ENCODE results near the gene KCNG2.

KCNG2 gene

DNA sequence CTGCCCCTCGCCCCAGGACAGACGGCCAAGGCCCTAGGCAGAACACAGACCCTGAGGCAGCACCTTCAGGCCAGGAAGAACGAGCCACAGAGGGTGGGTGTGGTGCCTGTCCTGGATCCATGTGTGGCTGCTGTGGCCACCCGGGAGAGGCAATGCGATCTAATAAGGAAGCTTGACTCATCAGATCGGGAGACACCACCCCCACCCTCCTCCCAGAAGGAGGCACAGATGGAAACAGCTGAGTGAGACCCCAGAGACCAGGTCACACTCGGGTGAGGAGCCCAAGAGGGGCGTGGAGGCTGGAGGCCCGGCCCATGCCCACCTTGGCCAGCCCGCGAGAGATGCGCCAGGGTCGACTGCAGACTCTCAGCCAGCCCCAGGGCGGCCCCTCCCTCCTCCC, 20.3 kb downstream of the KCNG2 start:
- DNase-seq (ENCODE audit: low spot score), result peak; percentile 26
- FAIRE-seq, result no peak

DNA sequence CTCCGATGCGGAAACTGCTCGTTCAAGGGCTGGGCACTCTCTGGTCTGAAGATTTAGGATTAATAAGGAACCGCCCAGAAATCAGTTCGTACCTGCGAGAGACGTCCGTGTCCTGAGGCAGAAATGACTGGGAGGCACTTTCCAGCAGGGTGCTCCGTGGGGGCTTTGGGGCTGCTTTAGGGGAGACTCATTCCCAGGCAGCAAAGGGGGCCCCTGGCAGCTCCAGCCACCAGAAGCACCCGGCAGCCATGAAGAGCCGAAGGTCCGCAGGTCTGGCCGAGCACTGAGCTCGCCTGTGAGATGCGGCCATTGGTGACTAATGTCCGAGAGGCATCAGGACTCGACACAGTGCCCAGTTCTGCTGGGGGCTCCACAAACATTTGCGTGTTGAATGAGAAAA, 20.9 kb downstream of the KCNG2 start:
- no peak for FAIRE-seq
- no peak for DNase-seq (ENCODE audit: low spot score)

DNA sequence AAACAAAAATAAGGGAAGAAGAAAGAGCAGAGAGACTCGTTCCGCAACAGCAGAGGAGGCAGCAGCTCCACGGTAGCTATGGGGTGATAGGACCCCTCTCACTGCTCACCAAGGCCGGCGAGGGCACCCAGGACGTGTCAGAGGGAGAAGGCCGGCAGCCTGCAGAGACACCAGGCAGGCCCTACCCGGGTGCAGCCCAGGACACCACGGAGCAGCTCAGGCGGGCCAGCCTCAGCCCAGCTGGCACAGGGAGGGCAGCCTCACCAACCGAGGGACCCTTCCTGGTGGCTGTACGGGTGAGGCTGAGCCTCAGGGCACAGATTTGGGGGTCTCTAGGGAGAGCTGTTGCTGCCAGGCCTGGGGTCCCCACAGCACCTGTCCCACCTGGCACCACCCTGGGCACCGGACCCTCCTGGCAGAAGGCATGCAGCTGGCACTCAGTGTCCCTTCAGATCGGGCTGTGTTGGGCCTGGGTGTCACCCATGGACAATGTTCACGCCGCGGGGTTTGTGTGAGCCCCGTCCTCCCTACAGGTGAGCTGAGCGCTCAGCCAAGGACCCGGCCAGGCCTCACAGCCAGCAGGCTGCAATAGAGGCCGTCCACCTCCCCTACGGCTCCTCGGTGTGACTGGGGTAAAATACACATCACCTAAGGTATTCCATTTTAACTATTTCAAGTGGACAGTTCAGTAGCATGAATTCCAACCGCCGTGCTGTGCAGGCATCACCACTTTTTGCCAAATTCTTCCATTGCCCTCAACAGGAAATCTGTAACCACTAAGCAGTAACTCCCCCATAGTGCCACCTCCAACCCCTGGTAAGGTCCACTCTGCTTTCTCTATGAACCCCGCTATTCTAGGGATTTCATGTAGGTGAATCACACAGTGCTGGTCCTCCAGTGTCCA, 21.6 kb downstream of the KCNG2 start:
- FAIRE-seq (no peak), DNase-seq (ENCODE audit: low spot score) (no peak)

- peak; percentile 42 for FAIRE-seq
- DNase-seq (ENCODE audit: low spot score), result no peak
These were observed 22.2 kb downstream of the KCNG2 start for GRCh38 chr18:79819968-79820351.

GRCh38 chr18:79823120-79823519, 25.4 kb downstream of the KCNG2 start:
- DNase-seq (ENCODE audit: low spot score) (no peak), FAIRE-seq (no peak)

- FAIRE-seq (no peak), DNase-seq (ENCODE audit: low spot score) (no peak)
These were observed 28.2 kb downstream of the KCNG2 start for GRCh38 chr18:79825913-79826312.

DNA sequence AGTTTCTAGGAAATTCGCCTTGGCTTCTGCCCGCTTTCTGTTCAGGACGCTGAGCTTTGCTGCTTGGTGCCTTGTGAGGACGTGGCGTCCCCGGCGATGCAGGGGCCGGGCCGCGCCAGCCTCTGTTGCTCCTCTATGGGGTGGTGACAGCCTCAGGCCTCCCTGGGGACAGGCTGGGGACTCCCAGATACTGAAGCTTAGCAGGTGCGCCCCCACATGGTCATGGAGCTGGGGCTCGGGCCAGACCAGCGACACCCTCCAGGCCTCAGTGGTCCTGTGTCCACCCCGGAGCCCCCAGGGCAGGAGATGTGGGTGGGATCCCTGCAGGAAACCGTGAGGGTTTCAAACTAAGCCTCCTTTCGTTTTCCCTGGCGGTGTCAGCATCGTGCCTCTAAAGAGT, 29.2 kb downstream of the KCNG2 start:
- DNase-seq (ENCODE audit: low spot score) (no peak), FAIRE-seq (no peak)

DNA sequence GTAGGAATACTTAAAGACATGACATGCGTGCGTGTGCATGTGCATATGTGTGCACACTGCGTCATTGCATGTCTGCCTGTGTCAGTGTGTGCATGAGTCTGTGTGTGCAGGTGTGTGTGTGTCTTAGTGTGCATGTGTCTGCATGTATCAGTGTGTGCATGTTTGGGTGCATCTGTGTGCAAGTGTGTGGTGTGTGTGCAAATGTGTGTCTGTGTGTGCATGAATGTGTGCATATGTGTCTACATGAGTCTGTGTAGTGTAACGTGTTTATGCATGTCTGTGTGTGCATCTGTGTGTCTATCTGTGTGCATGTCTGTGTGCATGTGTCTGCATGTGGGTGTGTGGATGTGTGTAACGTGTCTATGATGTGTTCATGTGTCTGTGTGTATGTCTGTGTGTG, 30.5 kb downstream of the KCNG2 start:
- DNase-seq (ENCODE audit: low spot score), result no peak
- FAIRE-seq, result no peak

DNA sequence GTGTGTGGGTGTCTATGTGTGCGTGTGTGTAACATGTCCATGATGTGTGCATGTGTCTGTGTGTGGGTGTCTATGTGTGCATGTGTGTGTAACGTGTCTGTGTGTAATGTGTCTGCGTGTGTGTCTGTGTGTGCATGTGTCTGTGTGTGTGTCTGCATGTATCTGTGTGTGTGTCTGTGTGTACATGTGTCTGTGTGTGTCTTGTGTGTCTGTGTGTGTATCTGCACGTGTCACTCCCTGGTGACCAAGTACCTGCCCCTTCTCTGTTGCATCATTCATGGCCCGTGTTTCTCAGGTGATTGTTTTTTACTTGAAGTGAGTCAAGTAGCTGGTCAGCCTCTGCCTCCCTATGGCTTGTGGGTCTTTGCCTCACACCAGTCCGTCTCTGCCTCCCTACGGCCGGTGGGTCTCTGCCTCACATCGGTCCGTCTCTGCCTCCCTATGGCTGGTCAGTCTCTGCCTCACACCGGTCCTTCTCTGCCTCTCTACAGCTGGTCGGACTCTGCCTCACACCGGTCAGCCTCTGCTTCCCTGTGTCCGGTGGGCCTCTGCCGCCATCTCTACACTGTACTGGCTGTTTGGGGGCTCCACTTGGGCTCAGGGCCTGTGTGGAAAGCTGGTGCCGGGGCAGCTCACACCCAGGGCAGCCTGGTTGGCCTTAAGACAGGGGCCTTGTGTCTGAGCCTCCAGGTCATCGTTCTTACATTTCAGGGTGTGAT, 31.6 kb downstream of the KCNG2 start:
- DNase-seq (ENCODE audit: low spot score) (no peak), FAIRE-seq (peak; percentile 92)

- peak; percentile 84 for FAIRE-seq
These were observed 34.4 kb downstream of the KCNG2 start for GRCh38 chr18:79832169-79832568.

DNA sequence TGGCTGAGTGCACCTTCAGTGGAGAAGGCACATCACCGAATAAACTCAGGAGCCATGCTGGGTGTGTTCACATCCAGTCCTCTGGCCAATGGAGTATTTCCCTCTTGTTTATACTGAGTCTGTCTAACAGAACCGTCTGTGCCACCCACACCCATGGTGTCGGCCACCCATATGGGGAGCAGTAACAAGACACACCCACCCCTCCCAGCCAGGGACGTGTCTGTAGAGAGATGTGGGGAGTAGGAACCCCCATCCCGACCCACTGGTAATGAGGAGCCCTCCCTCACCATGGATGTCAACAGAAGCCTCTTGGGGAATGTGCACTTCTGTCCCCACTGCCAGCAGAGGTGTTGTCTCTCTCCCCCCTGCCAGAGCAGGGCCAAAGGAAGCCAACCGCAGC, 37.1 kb downstream of the KCNG2 start:
- DNase-seq (ENCODE audit: low spot score), result no peak
- no peak for FAIRE-seq

More at GRCh38 chr18:79832169-79832568, 34.4 kb downstream of the KCNG2 start:
- DNase-seq (ENCODE audit: low spot score), result no peak

DNA sequence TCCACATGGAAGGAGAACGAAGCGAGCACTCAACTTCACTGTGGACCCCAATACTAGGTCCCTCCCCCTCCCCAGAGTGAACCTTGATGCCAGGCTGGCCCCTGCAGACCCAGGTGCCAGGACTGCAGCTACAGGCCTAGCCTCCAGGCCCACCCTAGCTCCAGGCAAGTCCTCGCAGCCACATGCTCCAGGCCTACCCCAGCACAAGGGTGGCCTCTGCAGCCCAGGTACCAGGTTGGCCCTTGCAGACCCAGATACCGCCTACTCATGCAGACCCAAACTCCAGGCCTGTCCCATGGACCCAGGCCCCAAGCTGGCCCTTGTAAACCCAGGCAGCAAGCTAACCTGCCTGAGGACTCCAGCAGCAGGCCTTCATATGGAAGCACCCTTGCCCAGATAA, 44.2 kb downstream of the KCNG2 start:
- no peak for DNase-seq (ENCODE audit: low spot score)
- no peak for FAIRE-seq

DNA sequence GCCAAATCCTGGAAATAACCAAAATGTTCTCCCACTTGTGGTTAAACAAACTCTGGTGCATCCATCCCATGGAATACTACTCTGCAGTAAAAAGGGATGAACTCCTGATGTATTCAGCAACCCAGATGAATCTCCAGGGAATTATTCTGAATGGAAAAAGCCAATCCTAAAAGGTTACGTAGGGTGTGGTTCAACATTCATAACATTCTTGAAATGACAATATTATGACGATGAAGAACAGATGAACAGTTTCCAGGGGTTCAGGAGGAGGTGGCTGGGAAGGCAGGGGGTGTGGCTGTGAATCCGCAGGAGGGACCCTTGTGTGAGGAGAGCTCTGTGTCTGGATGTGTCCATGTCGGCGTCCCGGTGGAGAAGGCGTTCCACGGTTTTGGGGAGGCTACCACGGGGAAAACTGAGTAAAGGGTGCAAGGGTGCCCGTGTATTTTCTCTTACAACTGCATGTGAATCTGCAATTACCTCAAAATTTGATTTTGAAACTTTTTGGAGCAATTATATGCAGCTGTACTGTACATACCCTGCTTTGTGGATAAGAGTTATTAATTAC, 47.3 kb downstream of the KCNG2 start:
- no peak for DNase-seq (ENCODE audit: low spot score)
- FAIRE-seq, result no peak

DNA sequence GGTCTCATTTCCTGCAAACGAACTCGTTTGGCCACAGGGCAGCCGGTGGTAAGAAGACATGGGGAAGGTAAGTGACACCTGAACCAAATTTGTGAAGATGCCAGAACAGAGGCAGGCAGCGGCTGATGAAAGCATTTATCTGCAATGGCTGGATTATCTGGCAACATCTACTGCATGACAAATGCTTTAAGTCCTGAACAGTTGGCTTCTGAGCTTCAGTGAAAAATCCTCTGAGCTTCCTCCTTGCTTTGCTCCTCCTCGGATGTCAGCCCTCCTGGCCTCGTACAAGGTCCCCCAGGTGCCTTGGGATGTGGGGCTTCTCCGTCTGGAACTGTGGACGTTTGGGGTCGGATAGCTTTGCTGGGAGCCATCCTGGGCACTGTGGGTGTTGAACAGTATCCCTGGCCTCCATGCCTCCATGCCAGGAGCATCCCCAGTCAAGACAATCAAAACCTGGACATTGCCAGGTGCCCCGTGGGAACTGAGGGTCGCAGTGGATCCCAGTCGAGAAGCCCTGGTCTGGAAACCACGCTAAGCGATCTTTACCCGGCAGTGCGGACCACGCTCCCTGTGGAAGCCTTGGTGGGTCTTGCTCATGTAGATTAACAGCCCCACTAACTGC, 49.3 kb downstream of the KCNG2 start:
- DNase-seq (ENCODE audit: low spot score) (no peak), FAIRE-seq (no peak)

DNA sequence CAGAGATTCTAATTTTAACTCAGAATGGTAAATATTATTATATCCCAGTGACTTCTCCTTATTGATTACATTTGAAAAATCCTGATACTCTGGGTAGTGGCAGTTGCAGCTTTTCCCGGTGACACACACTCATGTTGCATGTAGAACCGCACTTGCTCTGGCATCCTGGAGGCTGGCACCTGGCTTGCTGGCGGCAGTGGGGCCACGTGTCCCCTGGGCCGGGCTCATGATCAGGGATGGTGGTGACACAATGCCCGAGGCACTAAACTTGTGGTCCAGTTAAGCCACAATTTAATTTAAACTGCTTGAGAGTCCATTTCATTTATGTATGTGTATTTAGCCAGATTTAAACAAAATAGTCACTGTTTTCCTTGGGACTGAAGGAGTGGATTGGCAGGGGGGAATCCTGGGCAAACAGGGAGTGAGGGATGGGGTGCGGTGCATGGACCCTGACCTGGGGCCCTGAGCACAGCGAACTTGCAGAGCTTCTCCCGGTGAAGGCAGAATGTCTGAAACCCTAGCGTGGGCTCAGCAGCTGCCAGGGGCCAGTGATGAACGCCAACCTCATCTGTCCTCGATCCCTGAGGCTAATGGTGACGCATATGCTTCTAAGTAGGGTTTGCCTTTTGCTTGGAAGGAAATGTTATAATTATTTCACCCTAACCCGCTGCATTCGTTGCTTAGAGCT, 50.0 kb downstream of the KCNG2 start:
- DNase-seq (ENCODE audit: low spot score) (no peak), FAIRE-seq (no peak)

DNA sequence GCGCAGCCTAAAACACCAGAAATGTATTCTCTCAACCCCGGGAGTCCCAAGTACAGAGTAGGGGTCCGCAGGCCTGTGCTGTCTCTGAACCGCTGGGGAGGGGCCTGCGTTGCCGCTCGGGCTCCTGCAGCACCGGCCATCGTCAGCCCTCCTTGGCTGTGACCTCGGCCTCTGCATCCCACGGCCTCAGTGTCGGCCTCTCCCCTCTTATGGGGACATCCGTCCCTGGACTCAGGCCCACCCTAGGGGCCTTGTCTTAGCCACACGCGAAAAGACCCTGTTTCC, 50.5 kb downstream of the KCNG2 start:
- DNase-seq (ENCODE audit: low spot score), result no peak
- FAIRE-seq, result no peak

GRCh38 chr18:79848579-79849327, 51.0 kb downstream of the KCNG2 start:
- DNase-seq (ENCODE audit: low spot score) (no peak), FAIRE-seq (no peak)

GRCh38 chr18:79849328-79850207, 51.8 kb downstream of the KCNG2 start:
- no peak for FAIRE-seq

DNA sequence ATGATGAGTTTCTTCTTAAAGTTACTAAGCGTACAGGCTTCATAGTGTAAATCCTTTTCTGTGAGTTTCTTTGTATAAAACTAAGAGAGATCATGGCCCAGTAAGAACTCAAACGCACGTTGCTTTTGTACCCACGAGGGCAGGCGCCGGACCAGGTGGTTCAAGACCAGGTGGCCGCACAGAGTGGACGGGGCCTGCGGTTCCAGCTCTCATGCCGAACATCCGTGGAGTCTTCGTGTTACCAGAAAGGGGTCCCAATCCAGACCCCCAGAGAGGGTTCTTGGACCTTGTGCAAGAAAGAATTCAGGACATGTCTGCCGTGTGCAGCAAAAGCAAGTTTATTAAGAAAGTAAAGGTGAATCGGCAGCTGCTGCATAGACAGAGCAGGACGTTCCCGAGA, 53.0 kb downstream of the KCNG2 start:
- no peak for FAIRE-seq
- DNase-seq (ENCODE audit: low spot score), result no peak

More at GRCh38 chr18:79849328-79850207, 51.8 kb downstream of the KCNG2 start:
- DNase-seq (ENCODE audit: low spot score), result no peak

DNA sequence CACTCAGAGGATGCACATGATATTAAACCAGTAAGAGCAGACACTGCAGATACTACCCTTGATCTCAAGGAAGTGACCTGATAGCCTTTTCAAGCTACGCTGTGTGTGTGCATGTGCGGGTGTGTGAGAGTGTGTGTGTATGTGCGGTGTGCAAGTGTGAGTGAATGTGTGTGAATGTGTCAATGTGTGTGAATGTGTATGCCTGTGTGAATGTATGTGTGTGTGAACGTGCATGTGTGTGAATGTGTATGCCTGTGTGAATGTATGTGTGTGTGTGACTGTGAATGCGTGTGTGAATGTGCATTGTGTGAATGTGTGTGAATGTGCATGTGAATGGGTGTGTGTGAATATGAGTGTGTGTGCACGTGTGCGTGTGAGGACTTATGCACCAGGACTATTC, 53.8 kb downstream of the KCNG2 start:
- DNase-seq (ENCODE audit: low spot score) (no peak), FAIRE-seq (peak; percentile 98)

Data from urothelium cell line (cell line).